HUES48 (cell line): ENCODE measurements around the gene RNF115.
"Not testable (repeated sequence)": the region's sequence is repeated elsewhere in the genome, so short reads cannot be mapped to it uniquely, and the experiment has no call there.

Source experiments
- H3K27ac ChIP-seq: one replicate; pipeline ENCODE4 v1.7.0; 2013; ENCODE audit warnings: low read depth, low read length, inconsistent platforms
- H3K27me3 ChIP-seq: 2 replicates; pipeline ENCODE4 v1.6.1; 2013; ENCODE audit warnings: mild to moderate bottlenecking, low read length; ENCODE audit not compliant: control insufficient read depth, insufficient read depth
- H3K36me3 ChIP-seq: 2 replicates; pipeline ENCODE4 v1.6.1; 2013; ENCODE audit warnings: low read length; ENCODE audit not compliant: control insufficient read depth, insufficient read depth
- H3K4me1 ChIP-seq: 2 replicates; pipeline ENCODE4 v1.6.1; 2013; ENCODE audit warnings: mild to moderate bottlenecking, low read length; ENCODE audit not compliant: control insufficient read depth, insufficient read depth
- H3K4me3 ChIP-seq: 2 replicates; pipeline ENCODE4 v1.5.1; 2013; ENCODE audit warnings: mild to moderate bottlenecking, low read depth, low read length
- H3K9ac ChIP-seq: 2 replicates; pipeline ENCODE4 v1.6.1; 2013; ENCODE audit warnings: mild to moderate bottlenecking, low read depth, low read length, moderate library complexity
- H3K9me3 ChIP-seq: 2 replicates; pipeline ENCODE4 v1.6.1; 2013; ENCODE audit warnings: low read length; ENCODE audit not compliant: control insufficient read depth, insufficient read depth

Gene RNF115

GRCh38 chr1:145826030-145826429 lies 2.1 kb upstream of the RNF115 start:
- Histone ChIP-seq H3K9ac (no peak overlapping the region), H3K9me3 (no peaks in the 10 kb centered on the region), H3K36me3 (peaks cover 54% of the 10 kb centered on the region), H3K4me3 (no peak overlapping the region), H3K27ac (no peak overlapping the region), H3K27me3 (no peaks in the 10 kb centered on the region), H3K4me1 (no peaks in the 10 kb centered on the region)

DNA sequence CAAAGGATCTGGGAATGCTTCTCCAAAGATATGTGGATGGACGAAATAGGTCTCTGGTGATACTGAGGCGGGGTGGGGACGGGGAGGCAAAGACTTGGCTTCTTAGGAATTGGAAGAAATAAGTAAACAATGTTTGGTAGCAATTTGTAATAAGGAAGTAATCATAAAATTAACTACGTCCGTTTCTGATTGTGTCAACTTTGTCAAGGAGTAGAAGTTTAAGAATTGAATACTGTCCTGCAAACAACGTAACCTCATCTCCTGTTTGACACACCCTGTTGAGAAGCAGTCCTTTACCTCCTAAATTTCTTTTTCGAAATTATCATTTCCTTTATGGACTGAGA lies 576 bp upstream of the RNF115 start:
- Histone ChIP-seq H3K27me3 (no peaks in the 10 kb centered on the region), H3K36me3 (peaks cover 38% of the 10 kb centered on the region), H3K4me1 (no peaks in the 10 kb centered on the region), H3K9me3 (no peaks in the 10 kb centered on the region), H3K27ac (peak overlapping the region; percentile 94), H3K9ac (peak overlapping the region; percentile 96), H3K4me3 (peak overlapping the region; percentile 93)

DNA sequence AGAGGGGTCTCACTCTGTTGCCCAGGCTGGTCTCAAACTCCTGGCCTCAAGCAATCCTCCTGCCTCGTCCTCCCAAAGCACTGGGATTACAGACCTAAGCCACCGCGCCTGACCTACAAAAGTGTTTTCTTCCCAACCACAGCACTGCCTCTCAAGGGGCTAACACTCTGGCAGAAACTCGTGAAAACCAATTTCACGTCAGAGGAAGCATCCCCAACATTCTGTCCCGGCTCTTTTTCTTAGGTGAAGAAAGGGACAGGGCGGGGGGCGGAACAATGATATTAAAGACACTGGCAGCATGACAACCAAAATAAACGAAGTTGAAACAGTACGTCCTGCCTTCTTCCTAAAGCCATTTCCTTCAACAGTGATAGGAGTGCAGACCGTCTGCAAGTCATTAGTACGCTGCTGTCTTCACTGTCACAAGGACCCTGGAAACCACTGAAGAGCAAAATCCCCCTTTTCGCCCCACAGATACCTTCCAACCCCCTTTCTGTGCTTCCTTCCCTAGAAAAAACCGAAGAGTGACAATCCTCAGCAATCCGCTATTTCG lies 1.0 kb downstream of the RNF115 start:
- H3K4me3 ChIP-seq, H3K4me1 ChIP-seq, H3K9ac ChIP-seq, H3K27me3 ChIP-seq, H3K9me3 ChIP-seq, H3K27ac ChIP-seq: not testable (repeated sequence)
- H3K36me3 ChIP-seq = peaks cover 22% of the 10 kb centered on the region

GRCh38 chr1:145818095-145818494 lies 5.8 kb downstream of the RNF115 start:
- H3K36me3 ChIP-seq, H3K9me3 ChIP-seq, H3K27me3 ChIP-seq, H3K4me3 ChIP-seq, H3K4me1 ChIP-seq, H3K27ac ChIP-seq, H3K9ac ChIP-seq: not testable (repeated sequence)

DNA sequence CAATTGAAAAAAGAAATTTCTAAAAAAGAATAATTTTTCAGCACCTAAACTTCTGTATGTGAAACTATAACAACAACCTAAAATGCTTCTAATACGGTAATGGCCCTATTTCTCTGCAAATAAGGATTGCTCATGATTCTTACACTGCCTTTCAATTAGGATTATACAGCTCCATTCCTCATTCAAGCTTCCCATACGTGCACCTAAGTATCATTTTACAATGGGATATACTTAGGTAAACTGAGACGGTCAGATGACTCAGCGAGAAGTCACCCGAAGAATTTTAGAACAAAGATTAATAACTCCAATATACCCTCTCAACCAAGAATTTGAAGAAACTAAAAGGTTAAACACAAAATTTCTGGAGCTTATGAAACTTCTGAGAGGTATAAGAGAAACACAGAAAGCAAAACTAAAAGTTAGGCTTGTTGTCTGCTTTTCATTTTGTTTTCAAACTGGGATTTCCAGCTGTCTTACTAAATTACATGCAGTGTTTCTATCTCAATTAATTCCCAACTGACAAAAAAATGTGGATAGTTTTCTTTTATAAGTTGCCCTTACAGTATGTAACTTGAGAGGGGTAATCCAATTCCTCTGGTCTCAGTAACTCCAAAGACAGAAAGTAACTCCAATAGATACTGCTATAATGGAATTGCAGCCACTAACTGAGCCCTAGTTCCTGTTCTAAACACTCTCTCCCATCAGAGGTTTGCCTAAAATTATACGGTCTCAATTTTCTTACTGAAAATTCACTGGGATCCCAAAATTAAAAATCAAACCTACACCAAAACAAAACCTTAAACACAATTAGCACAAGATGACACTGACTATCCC lies 10.7 kb downstream of the RNF115 start:
- not testable (repeated sequence) for H3K36me3 ChIP-seq, H3K9me3 ChIP-seq, H3K4me3 ChIP-seq, H3K27ac ChIP-seq, H3K4me1 ChIP-seq, H3K27me3 ChIP-seq, H3K9ac ChIP-seq

- Histone ChIP-seq H3K36me3 (no peaks in the 10 kb centered on the region), H3K9me3 (no peaks in the 10 kb centered on the region), H3K4me3 (no peak overlapping the region), H3K4me1 (peaks cover 13% of the 10 kb centered on the region), H3K27ac (no peak overlapping the region), H3K9ac (no peak overlapping the region), H3K27me3 (no peaks in the 10 kb centered on the region)
Measured at GRCh38 chr1:145806844-145807243, 17.1 kb downstream of the RNF115 start.

GRCh38 chr1:145806408-145806807 lies 17.5 kb downstream of the RNF115 start:
- Histone ChIP-seq H3K36me3 (no peaks in the 10 kb centered on the region), H3K9ac (no peak overlapping the region)

GRCh38 chr1:145805057-145805456 lies 18.8 kb downstream of the RNF115 start:
- Histone ChIP-seq H3K27me3 (no peaks in the 10 kb centered on the region), H3K9me3 (no peaks in the 10 kb centered on the region), H3K4me3 (no peak overlapping the region), H3K27ac (no peak overlapping the region), H3K36me3 (no peaks in the 10 kb centered on the region), H3K4me1 (peaks cover 13% of the 10 kb centered on the region), H3K9ac (no peak overlapping the region)

More at GRCh38 chr1:145806408-145806807, 17.5 kb downstream of the RNF115 start:
- Histone ChIP-seq H3K27me3 (no peaks in the 10 kb centered on the region), H3K27ac (no peak overlapping the region), H3K4me1 (peaks cover 13% of the 10 kb centered on the region), H3K4me3 (no peak overlapping the region), H3K9me3 (no peaks in the 10 kb centered on the region)

- Histone ChIP-seq H3K4me1 (peaks cover 13% of the 10 kb centered on the region), H3K9ac (no peak overlapping the region), H3K27me3 (no peaks in the 10 kb centered on the region), H3K9me3 (no peaks in the 10 kb centered on the region), H3K27ac (no peak overlapping the region), H3K36me3 (no peaks in the 10 kb centered on the region), H3K4me3 (no peak overlapping the region)
Measured at GRCh38 chr1:145804235-145805045, 19.5 kb downstream of the RNF115 start.

DNA sequence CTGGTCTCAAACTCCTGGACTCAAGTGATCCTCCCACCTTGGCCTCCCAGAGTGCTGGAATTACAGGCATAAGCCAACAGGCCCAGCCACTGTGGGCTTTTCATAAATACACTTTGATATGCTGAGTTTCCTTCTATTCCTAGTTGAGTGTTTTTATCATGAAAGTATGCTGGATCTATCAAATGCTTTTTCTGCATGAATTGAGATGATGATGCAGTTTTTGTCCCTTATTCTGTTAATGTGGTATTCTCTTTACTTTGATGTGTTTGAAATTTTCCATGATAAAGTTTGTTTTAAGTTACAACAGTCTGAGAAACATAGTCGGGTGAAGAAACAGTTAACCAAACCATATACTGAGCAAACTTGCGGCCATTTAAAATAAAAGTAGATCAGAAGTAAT lies 24.1 kb downstream of the RNF115 start:
- H3K9me3 ChIP-seq = peaks cover 7% of the 10 kb centered on the region
- H3K9ac ChIP-seq = no peak overlapping the region
- no peaks in the 10 kb centered on the region for H3K36me3 ChIP-seq
- no peaks in the 10 kb centered on the region for H3K27me3 ChIP-seq
- H3K4me1 ChIP-seq = peaks cover 7% of the 10 kb centered on the region; the same call in 1 of the 2 replicates
- H3K27ac ChIP-seq = no peak overlapping the region
- no peak overlapping the region for H3K4me3 ChIP-seq

DNA sequence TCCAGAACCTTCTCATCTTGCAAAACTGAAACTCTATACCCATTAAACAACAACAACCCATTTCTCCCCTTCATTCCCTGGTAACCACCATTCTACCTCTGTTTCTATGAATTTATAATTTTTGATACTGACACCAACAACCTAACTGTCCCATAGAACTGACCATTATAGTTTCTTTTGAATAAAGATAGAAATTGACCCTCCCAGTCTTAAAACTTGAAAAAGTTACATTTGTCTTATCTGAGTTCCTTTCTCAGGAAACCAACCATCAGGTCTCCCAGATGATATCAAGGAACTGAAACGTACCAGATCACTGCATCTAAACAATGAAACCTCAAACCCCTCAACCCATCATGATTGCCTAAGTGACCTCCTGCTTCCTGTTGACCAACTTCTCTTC lies 27.1 kb downstream of the RNF115 start:
- H3K9me3 ChIP-seq = peaks cover 7% of the 10 kb centered on the region
- no peaks in the 10 kb centered on the region for H3K36me3 ChIP-seq
- H3K27ac ChIP-seq = no peak overlapping the region
- H3K4me1 ChIP-seq = no peaks in the 10 kb centered on the region
- H3K27me3 ChIP-seq = no peaks in the 10 kb centered on the region
- H3K9ac ChIP-seq = no peak overlapping the region
- H3K4me3 ChIP-seq = no peak overlapping the region
